Activated naive CD8-positive, alpha-beta T cell treated with anti-CD3 and anti-CD28 coated beads, Interleukin-2, amount 50 U/mL, for 24 hours (primary cell): Measurements from ENCODE around the gene GRIK4.

Source experiments
- ATAC-seq: fragments of 150-1000 bp; cut with Tn5 transposase; one replicate; pipeline ENCODE4 v1.10.0; 2021
- DNase-seq: peaks from one replicate; pipeline ENCODE4 v3.0.0; 2021
- H3K27ac Mint-ChIP-seq: one replicate; pipeline ENCODE4 v1.8.0; 2021; ENCODE audit warnings: mild to moderate bottlenecking, mixed read lengths
- H3K27me3 Mint-ChIP-seq: one replicate; pipeline ENCODE4 v1.8.0; 2021; ENCODE audit warnings: mixed read lengths
- H3K36me3 Mint-ChIP-seq: one replicate; pipeline ENCODE4 v1.8.0; 2021; ENCODE audit warnings: low read depth, mixed read lengths
- H3K4me1 Mint-ChIP-seq: one replicate; pipeline ENCODE4 v1.8.0; 2021; ENCODE audit warnings: mixed read lengths
- H3K4me3 Mint-ChIP-seq: one replicate; pipeline ENCODE4 v1.8.0; 2021; ENCODE audit warnings: mild to moderate bottlenecking, moderate library complexity, mixed read lengths
- H3K9me3 Mint-ChIP-seq: one replicate; pipeline ENCODE4 v1.8.0; 2021; ENCODE audit warnings: mixed read lengths

Gene GRIK4

GRCh38 chr11:120792306-120792705, 280.8 kb downstream of the GRIK4 start:
- no peak for DNase-seq
- ATAC-seq: no peak
- Mint-ChIP-seq H3K27me3 (no peaks in the 10 kb centered on the region), H3K36me3 (no peaks in the 10 kb centered on the region), H3K9me3 (no peaks in the 10 kb centered on the region), H3K27ac (no peak overlapping the region), H3K4me3 (no peak overlapping the region), H3K4me1 (no peaks in the 10 kb centered on the region)

GRCh38 chr11:120793150-120793549, 281.6 kb downstream of the GRIK4 start:
- Mint-ChIP-seq H3K4me3 (no peak overlapping the region), H3K36me3 (no peaks in the 10 kb centered on the region), H3K9me3 (no peaks in the 10 kb centered on the region), H3K27ac (no peak overlapping the region), H3K27me3 (no peaks in the 10 kb centered on the region), H3K4me1 (no peaks in the 10 kb centered on the region)
- no peak for DNase-seq
- no peak for ATAC-seq

GRCh38 chr11:120793806-120794479, 282.4 kb downstream of the GRIK4 start:
- Mint-ChIP-seq H3K36me3 (no peaks in the 10 kb centered on the region), H3K27me3 (no peaks in the 10 kb centered on the region), H3K4me3 (no peak overlapping the region), H3K4me1 (no peaks in the 10 kb centered on the region), H3K27ac (no peak overlapping the region), H3K9me3 (no peaks in the 10 kb centered on the region)
- no peak for ATAC-seq
- DNase-seq: no peak

- H3K4me1 Mint-ChIP-seq: no peaks in the 10 kb centered on the region
- no peaks in the 10 kb centered on the region for H3K9me3 Mint-ChIP-seq
- H3K27me3 Mint-ChIP-seq: no peaks in the 10 kb centered on the region
- no peak overlapping the region for H3K4me3 Mint-ChIP-seq
- H3K36me3 Mint-ChIP-seq: no peaks in the 10 kb centered on the region
- H3K27ac Mint-ChIP-seq: no peak overlapping the region
- ATAC-seq (no peak), DNase-seq (no peak)
Observed at GRCh38 chr11:120794748-120795147, 283.2 kb downstream of the GRIK4 start.

- Mint-ChIP-seq H3K4me3 (no peak overlapping the region), H3K36me3 (no peaks in the 10 kb centered on the region), H3K27ac (no peak overlapping the region), H3K9me3 (no peaks in the 10 kb centered on the region), H3K27me3 (no peaks in the 10 kb centered on the region), H3K4me1 (no peaks in the 10 kb centered on the region)
- ATAC-seq: no peak
- no peak for DNase-seq
Observed at GRCh38 chr11:120795185-120795584, 283.6 kb downstream of the GRIK4 start.

- Mint-ChIP-seq H3K4me3 (no peak overlapping the region), H3K36me3 (no peaks in the 10 kb centered on the region), H3K9me3 (no peaks in the 10 kb centered on the region), H3K4me1 (no peaks in the 10 kb centered on the region), H3K27me3 (no peaks in the 10 kb centered on the region), H3K27ac (no peak overlapping the region)
- no peak for ATAC-seq
- no peak for DNase-seq
Observed at GRCh38 chr11:120797143-120797542, 285.6 kb downstream of the GRIK4 start.

GRCh38 chr11:120798854-120799253, 287.3 kb downstream of the GRIK4 start:
- Mint-ChIP-seq H3K9me3 (no peaks in the 10 kb centered on the region), H3K4me3 (no peak overlapping the region), H3K27ac (no peak overlapping the region), H3K36me3 (no peaks in the 10 kb centered on the region), H3K4me1 (no peaks in the 10 kb centered on the region), H3K27me3 (peaks cover 4% of the 10 kb centered on the region)
- no peak for DNase-seq
- ATAC-seq: no peak

GRCh38 chr11:120800206-120800605, 288.7 kb downstream of the GRIK4 start:
- peaks cover 11% of the 10 kb centered on the region for H3K27me3 Mint-ChIP-seq
- no peak overlapping the region for H3K27ac Mint-ChIP-seq
- H3K4me1 Mint-ChIP-seq: no peaks in the 10 kb centered on the region
- no peak overlapping the region for H3K4me3 Mint-ChIP-seq
- ATAC-seq (no peak), DNase-seq (no peak)
- no peaks in the 10 kb centered on the region for H3K9me3 Mint-ChIP-seq
- H3K36me3 Mint-ChIP-seq: no peaks in the 10 kb centered on the region

GRCh38 chr11:120801801-120802689, 290.5 kb downstream of the GRIK4 start:
- Mint-ChIP-seq H3K4me1 (no peaks in the 10 kb centered on the region), H3K27me3 (peaks cover 14% of the 10 kb centered on the region), H3K9me3 (no peaks in the 10 kb centered on the region), H3K36me3 (no peaks in the 10 kb centered on the region), H3K27ac (no peak overlapping the region), H3K4me3 (no peak overlapping the region)
- ATAC-seq (peak; percentile 45), DNase-seq (peak; percentile 58)

GRCh38 chr11:120805960-120806555, 294.5 kb downstream of the GRIK4 start:
- no peaks in the 10 kb centered on the region for H3K4me1 Mint-ChIP-seq
- no peaks in the 10 kb centered on the region for H3K9me3 Mint-ChIP-seq
- H3K27ac Mint-ChIP-seq: no peak overlapping the region
- DNase-seq (no peak), ATAC-seq (no peak)
- no peak overlapping the region for H3K4me3 Mint-ChIP-seq
- H3K27me3 Mint-ChIP-seq: peaks cover 16% of the 10 kb centered on the region
- no peaks in the 10 kb centered on the region for H3K36me3 Mint-ChIP-seq

GRCh38 chr11:120807414-120808150, 296.0 kb downstream of the GRIK4 start:
- ATAC-seq (no peak), DNase-seq (no peak)
- no peaks in the 10 kb centered on the region for H3K4me1 Mint-ChIP-seq
- H3K27ac Mint-ChIP-seq: no peak overlapping the region
- H3K4me3 Mint-ChIP-seq: no peak overlapping the region
- H3K27me3 Mint-ChIP-seq: peaks cover 13% of the 10 kb centered on the region
- no peaks in the 10 kb centered on the region for H3K9me3 Mint-ChIP-seq
- H3K36me3 Mint-ChIP-seq: no peaks in the 10 kb centered on the region

- Mint-ChIP-seq H3K4me1 (no peaks in the 10 kb centered on the region), H3K27ac (no peak overlapping the region), H3K27me3 (peaks cover 16% of the 10 kb centered on the region), H3K9me3 (no peaks in the 10 kb centered on the region), H3K36me3 (no peaks in the 10 kb centered on the region), H3K4me3 (no peak overlapping the region)
- ATAC-seq (no peak), DNase-seq (no peak)
Observed at GRCh38 chr11:120808616-120809050, 297.1 kb downstream of the GRIK4 start.

GRCh38 chr11:120810251-120810650, 298.7 kb downstream of the GRIK4 start:
- Mint-ChIP-seq H3K27me3 (peaks cover 12% of the 10 kb centered on the region), H3K36me3 (no peaks in the 10 kb centered on the region), H3K4me3 (no peak overlapping the region), H3K27ac (no peak overlapping the region), H3K9me3 (no peaks in the 10 kb centered on the region), H3K4me1 (no peaks in the 10 kb centered on the region)
- ATAC-seq: no peak
- DNase-seq: no peak

GRCh38 chr11:120811199-120811598, 299.7 kb downstream of the GRIK4 start:
- H3K27ac Mint-ChIP-seq: no peak overlapping the region

More at GRCh38 chr11:120811199-120811598, 299.7 kb downstream of the GRIK4 start:
- H3K27me3 Mint-ChIP-seq: peaks cover 14% of the 10 kb centered on the region
- H3K9me3 Mint-ChIP-seq: no peaks in the 10 kb centered on the region
- H3K4me3 Mint-ChIP-seq: no peak overlapping the region
- no peak for DNase-seq
- H3K4me1 Mint-ChIP-seq: no peaks in the 10 kb centered on the region
- no peak for ATAC-seq
- H3K36me3 Mint-ChIP-seq: no peaks in the 10 kb centered on the region
